GM08714 (cell line): ENCODE results near the gene SLC10A4.

ENCODE experiments used
- H3K4me3 ChIP-seq: fragments of 200-500 bp; sonication (Bioruptor generic); 2 replicates; pipeline ENCODE4 v1.5.1; 2014; ENCODE audit warnings: mild to moderate bottlenecking, low read length, inconsistent platforms
- ZNF274 ChIP-seq: IDR thresholded peaks from 2 replicates; pipeline ENCODE4 v1.6.1; 2012; ENCODE audit warnings: mild to moderate bottlenecking, low read depth, low read length

Gene SLC10A4

DNA sequence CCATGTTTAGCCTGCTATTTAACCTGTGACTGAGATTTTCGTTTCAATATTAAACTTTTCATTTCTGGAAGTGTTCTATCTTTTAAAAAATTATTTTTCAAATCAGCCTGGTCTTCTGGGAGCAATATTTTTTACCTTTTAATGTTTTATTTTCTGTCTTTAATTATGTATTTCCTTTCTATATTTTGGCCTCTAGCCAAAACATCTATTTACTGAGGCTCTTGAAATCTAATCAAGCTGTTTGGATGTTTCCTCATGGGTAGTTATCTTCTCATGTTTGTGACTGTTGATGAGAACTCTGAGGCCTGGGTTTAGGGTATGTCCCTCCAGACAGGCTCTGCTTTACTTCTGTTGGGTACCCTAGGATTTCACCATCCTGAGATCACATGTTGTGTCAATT, 10.3 kb upstream of the SLC10A4 start:
- no peak for TF ChIP-seq ZNF274
- H3K4me3 ChIP-seq: no peak overlapping the region

GRCh38 chr4:48475770-48476169, 7.4 kb upstream of the SLC10A4 start:
- no peak for TF ChIP-seq ZNF274

DNA sequence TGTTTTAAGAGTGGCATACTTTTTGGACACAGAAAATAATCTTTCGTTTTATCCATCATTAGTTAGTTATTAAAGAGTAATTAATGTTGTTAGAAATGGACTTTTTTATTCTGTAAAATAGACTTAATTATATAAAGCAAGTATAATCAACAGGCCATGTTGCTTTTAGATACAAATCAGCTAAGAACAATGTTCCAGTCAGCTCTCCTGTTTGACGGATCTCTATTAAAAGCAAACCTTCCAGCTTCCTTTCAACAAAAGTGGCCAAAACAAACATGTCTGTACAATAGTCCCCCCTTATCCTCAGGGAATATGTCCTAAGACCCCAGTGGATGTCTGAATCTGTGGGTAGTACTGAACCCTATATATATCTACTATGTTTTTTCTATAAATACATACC, 4.9 kb upstream of the SLC10A4 start:
- H3K4me3 ChIP-seq: no peak overlapping the region
- TF ChIP-seq ZNF274: no peak

More at GRCh38 chr4:48475770-48476169, 7.4 kb upstream of the SLC10A4 start:
- no peak overlapping the region for H3K4me3 ChIP-seq

DNA sequence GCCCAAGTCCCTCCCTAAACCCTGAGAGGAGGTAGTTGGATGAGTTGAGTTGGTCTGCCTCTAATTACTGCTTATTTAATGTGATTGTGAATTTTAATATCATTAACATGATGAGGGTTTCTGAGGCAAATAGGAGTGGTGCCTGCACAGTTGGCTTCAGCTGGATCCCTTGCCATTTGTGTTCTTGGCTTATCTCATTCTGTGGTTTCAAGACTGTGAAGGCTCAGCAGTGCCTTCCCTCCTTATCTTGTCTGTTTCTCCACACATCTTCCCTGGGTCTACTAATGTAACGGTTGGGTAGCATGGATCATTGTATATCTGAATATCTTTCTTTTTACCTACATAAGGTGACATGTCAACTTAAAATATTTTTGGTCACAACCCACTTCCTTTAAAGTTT, 1.6 kb upstream of the SLC10A4 start:
- no peak overlapping the region for H3K4me3 ChIP-seq
- TF ChIP-seq ZNF274: no peak

GRCh38 chr4:48483777-48484493, 792 bp downstream of the SLC10A4 start:
- peak overlapping the region; percentile 42; the same call in 1 of the 2 replicates for H3K4me3 ChIP-seq
- no peak for TF ChIP-seq ZNF274

DNA sequence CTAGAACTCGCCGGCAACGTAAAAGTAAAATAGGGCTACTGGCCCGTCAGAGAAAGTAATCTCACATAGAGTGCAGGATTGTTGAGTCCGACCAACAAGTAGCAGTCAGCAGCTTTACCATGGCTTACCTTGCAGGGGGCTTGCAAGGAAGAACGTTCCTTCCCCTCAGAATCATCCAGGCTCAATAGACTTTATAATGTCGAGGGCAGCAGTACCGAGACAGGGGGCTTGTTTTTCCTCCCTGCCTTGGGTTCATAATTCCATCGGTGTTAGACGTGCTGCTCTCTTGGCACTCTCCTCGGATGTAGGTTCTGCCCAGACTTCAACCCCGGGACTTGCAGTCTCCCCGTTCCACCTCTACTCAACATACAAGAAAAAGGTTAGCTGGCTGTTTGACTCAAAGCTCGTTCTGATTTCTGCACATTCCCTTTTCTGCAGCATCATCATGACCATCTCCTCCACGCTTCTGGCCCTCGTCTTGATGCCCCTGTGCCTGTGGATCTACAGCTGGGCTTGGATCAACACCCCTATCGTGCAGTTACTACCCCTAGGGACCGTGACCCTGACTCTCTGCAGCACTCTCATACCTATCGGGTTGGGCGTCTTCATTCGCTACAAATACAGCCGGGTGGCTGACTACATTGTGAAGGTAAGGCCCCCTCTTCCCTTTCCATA, 1.5 kb downstream of the SLC10A4 start:
- TF ChIP-seq ZNF274: no peak
- H3K4me3 ChIP-seq: no peak overlapping the region

GRCh38 chr4:48489683-48490011, 6.5 kb downstream of the SLC10A4 start:
- no peak overlapping the region; the same call in 1 of the 2 replicates for H3K4me3 ChIP-seq
- TF ChIP-seq ZNF274: no peak

DNA sequence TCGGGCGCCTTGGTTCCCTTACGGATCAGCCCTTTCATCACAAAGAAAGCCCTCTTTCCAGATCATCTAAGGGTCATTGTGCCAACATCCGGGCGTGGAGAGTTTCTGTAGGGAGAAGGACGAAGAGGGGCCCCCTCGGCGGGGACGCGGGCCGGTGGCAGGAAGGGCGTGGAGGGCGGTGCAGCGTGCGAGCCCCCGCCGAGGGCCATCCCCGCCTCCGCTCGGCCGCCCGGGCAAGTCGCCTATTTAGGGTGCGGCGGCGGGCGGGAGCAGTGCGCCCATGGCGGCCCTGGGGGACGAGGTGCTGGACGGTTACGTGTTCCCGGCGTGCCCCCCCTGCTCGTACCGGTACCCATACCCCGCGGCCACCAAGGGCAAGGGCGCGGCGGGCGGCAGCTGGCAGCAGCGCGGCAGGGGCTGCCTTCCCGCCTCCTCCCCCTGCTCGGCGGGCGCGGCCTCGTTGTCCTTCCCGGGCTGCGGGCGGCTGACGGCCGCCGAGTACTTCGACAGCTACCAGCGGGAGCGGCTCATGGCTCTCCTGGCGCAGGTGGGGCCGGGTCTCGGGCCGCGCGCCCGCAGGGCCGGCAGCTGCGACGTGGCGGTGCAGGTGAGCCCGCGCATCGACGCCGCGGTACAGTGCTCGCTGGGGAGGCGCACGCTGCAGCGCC, 7.0 kb downstream of the SLC10A4 start, which contains the start of gene ZAR1:
Gene ZAR1 (plus strand): TSS at position 241 of the 668 bp plus-strand sequence. CDS start 40 bp downstream, at position 281.
- peak within 1 kb of the TSS; percentile 32; the same call in 1 of the 2 replicates for H3K4me3 ChIP-seq

GRCh38 chr4:48490680-48491513, 7.8 kb downstream of the SLC10A4 start:
- no peak for TF ChIP-seq ZNF274
- peak overlapping the region; percentile 32; the same call in 1 of the 2 replicates for H3K4me3 ChIP-seq

More for the DNA sequence above, 7.0 kb downstream of the SLC10A4 start, which contains the start of gene ZAR1:
- TF ChIP-seq ZNF274: no peak

- no peak overlapping the region for H3K4me3 ChIP-seq
- no peak for TF ChIP-seq ZNF274
Measured at GRCh38 chr4:48491514-48492176, 8.5 kb downstream of the SLC10A4 start.

- TF ChIP-seq ZNF274: no peak
- no peak overlapping the region for H3K4me3 ChIP-seq
Measured at GRCh38 chr4:48493452-48494100, 10.4 kb downstream of the SLC10A4 start.

DNA sequence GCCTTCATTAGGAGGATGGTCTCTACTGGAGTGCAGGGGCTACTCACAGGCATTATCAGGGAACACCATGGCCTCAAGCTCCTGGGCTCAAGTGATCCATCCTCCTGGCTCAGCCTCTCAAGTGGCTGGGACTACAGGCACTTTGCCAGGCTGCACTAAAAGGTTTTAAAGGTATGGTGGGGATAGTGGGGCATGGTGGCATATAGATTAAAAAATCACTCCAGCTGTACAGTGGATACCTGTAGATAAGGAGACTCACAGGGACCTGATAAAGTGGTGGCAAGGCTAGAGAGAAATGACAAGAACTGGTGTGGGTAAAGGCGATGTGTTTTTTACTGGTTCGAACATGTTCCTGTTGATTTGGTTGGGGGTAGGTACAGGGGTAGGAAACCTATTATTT, 12.8 kb downstream of the SLC10A4 start:
- no peak for TF ChIP-seq ZNF274
- no peak overlapping the region for H3K4me3 ChIP-seq

GRCh38 chr4:48498895-48499294, 15.8 kb downstream of the SLC10A4 start:
- no peak overlapping the region for H3K4me3 ChIP-seq
- TF ChIP-seq ZNF274: no peak
